Amygdala (tissue), 56 donors: Measurements from ENCODE around the gene PAX2.
A peak's percentile ranks its signal among the peaks of the same experiment; 100 is the strongest.

Experiments used
- DNase-seq, 56 donors: peaks; one replicate each; lab custom pipeline; 2025; lab: John Stamatoyannopoulos, UW

The PAX2 gene

DNA sequence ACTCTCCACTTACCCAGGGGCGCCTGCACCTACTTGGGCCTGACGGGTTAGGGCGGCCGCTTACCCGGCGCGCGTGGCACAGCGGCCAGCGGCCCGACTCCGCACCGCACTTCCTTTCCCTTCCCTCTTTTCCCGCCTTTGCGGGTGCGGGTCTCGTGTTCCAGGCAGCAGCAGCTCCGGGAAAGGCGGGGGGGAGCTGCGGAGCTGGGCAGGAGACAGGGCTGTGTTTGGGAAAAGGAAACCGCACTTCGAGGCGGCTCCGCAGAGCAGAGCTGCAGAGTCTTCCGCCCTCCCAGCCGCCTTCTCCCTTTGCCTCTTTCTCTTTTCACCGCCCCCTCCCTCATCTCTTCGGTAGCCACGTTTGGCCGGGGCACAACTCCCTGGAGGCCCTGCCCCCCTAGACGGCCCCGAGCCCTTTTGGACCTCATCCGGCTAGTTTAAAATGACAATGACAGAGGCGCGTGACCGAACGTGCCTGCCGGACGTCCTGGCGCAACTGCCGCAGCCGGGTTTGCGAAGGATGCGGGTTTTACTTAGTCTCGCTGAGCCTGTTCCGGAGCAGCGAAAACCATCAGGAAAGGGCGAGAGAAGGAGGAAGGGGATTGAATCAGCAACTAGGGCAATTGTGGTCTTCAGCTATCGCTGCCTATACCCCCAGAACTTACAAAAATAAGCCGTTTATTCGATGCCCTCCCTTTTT is 7.9 kb upstream of the PAX2 start:
- no peak for DNase-seq

GRCh38 chr10:100738055-100738827 is 7.1 kb upstream of the PAX2 start:
- DNase-seq, result no peak

- DNase-seq, result no peak
Measured at GRCh38 chr10:100739517-100740368, 5.6 kb upstream of the PAX2 start.

DNA sequence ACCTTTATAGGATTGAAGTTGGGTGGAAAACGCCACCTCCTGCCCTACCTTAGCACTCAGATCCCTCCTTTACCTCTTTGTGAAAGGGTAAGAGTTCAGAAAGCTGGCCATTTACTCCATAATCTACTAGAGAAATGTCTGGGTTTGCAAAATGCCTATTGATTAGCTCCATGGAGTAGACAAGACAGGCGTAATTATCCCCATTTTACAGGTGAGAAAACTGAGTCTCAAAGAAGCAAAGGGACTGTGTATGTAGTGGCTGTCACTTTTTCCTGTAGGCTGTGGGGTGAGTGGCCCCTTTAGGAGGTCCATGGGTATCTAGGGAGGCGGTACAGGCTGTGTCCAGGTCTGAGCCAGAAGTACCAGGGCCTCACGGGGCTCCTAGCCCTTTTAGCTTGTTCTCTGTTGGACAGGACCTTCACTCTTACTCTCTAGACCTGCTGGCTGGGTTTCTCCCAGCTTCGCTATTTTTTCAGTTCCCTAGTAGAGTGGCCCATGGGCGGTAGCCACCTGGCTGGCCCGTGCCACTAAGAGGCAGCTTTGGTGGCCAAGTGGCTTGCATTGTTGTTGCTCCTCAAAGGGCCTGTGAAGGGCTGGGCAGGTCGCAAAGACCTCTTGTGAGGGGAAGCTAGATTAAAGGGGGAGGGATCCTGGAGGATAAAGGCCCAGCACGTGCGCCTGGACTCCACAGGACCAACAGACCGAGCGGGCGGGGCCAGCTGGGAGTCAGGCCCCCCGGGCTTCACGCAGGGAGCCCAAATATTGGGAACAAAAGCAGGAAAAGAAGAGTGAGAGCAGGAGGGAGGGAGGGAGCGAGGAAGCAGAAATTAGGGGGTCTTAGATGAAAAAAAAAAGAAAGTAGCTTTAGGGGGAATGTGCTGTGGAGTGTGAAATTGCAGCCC is 4.7 kb upstream of the PAX2 start:
- no peak for DNase-seq

GRCh38 chr10:100741378-100742075 is 3.9 kb upstream of the PAX2 start:
- DNase-seq, result no peak

DNA sequence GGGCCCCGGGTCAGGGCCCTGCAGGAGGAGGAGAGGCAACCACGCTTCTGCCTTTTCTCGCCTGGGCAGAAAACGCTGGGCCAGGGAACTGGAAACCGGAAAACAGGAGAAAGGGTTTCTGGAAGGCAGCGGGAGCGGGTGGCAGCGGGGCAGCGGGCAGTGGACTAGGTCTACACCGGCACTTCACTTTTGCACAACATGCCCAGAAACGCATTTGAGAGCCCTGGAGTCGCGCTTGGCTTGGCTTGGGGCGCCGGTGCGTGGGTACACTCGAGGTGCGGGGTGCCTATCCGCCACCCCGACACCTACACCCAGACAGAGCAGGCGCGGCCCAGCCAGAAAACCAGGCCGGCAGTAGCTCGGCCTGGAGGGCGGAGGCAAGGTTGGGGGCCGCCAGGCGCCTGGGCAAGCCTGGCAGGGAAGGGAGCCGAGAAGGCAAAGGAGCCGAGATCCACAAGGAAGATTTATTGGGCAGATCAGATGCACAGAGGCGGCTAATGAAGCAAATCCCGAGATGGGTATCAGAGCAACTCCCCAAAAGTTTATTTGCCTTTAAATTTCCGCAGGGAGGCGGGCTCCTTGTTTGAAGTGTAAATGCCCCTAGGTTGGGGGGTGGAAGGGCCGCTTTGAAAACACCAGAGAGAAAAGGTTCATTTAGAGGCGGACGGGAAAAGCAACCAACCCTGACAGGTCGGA is 3.2 kb upstream of the PAX2 start:
- no peak for DNase-seq

DNA sequence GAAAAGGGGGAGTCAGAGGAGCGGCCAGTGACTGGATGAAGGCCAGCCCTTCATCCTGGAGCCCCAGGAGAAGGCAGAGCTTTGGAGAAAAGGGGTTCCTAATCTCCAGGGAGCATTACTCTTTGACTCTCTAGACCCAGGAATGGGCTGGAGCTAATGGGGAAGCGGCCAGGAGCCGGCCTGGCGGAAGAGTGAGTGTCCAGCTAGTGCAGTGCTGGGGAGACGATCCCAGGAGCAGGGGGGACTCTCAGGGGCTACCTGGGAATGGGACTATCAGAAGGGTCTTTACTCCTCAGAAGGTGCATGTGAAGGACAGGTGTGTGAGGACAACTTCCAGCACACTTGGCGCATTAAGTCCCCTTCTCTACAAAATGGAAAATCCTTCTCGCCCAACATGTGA is 2.4 kb upstream of the PAX2 start:
- DNase-seq, result no peak

GRCh38 chr10:100743626-100744135 is 1.7 kb upstream of the PAX2 start:
- peak in 24 of 56 donors; percentile 1 to 54 (median 13) for DNase-seq

DNA sequence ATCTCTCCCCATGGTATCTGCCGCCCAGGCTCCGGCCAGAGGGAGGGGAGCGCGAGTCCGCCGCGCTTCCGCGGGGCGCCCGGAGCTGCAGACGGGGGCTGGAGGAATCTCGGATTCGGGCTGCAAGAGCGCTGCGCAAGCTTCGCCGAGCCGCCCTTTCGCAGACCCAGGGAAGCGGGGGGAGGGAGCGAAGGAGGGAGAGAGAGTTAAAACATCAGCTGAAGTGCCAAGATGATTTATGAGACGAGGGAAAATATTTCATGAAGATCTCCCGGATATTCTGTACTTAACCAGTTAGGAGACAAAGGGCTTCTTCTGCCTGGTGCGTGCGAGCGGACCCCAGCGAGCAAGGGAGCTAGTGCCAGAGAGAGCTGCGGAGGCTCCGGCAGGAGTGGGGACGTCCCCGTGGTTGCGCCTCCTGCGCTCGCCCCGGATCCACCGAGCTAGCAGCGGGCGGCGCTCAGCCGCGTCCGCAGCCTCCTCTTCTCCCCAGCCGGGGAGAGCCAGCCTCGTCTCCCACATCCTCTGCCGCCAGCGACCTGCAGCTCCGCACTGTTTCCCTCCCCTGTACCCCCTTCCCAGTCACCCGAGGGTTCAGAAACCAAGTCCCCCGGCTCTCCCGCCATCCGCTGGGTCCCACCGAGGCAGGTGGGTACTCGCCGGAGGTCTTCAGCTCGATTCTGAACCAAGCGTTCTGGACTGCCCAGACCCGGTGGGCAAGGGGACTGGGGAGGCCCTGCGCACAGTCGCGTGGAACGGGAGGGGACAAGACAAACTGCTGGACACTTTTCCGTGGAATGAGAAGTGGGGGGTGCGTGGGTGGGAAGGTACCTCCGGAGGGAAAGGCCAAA is 1.0 kb upstream of the PAX2 start:
- no peak for DNase-seq

DNA sequence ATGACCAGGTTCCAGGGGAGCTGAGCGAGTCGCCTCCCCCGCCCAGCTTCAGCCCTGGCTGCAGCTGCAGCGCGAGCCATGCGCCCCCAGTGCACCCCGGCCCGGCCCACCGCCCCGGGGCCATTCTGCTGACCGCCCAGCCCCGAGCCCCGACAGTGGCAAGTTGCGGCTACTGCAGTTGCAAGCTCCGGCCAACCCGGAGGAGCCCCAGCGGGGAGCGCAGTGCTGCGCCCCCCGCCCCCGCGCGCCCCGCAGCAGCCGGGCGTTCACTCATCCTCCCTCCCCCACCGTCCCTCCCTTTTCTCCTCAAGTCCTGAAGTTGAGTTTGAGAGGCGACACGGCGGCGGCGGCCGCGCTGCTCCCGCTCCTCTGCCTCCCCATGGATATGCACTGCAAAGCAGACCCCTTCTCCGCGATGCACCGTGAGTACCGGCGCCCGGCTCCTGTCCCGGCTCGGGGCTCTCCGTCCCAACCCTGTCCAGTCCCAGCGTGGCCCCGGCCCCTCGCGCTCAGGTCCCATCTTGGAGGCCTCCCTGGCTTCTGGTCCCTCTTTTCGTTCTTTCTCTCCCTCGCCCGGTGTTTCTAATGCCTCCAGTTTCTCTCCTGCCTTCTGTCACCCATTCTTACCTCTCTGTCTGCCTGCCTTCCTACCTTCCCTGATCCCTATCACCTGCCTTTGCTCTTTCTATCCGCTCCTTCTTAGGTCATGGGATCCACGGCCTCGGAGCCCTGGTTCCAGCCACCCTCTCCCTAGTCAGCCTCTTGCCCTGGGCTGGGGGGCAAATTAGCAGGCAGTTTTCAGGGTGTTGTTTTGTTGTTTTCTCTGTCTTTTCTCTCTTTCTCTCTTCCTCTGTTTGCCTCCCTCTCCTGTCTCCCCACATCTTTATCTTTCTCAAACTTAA is 751 bp downstream of the PAX2 start:
- no peak for DNase-seq

GRCh38 chr10:100746784-100747455 is 1.5 kb downstream of the PAX2 start:
- no peak for DNase-seq

DNA sequence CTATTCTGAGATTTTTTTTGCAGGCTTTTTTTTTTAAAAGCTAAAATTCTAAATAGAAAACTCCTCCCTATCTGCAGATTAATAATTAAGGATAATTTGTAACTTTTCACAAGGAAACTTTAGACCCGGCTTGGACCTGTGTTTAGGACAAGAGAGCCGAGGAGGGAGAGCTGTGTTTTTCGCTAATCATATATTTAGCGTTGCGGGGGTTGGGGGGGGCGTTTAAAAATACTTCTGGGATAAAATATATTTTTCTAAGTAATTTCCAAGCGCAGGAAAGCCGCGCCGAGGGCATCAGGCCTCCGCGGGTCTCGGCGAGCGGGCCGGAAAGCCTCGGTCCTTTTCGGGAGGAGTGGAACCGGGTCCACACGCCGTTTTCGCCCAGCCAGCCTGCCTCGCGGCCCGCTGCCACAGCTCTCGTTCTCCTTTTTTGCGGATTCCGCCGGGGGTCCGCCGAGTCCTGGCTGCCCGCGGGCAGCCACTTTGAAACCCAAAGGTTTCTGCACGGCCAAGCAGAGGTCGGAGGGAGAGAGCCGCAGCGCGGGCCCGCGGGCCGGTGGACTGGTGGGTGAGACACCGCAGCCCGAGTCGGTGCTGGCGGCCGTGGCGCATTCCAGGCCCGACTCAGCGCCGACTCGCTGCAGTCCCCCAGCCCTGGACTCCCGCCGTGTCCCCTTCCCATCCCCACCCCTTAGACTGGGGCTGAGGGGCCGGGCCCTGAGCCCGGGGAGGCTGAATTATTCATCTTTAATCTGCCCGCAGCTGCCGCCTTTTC is 2.3 kb downstream of the PAX2 start:
- no peak for DNase-seq

DNA sequence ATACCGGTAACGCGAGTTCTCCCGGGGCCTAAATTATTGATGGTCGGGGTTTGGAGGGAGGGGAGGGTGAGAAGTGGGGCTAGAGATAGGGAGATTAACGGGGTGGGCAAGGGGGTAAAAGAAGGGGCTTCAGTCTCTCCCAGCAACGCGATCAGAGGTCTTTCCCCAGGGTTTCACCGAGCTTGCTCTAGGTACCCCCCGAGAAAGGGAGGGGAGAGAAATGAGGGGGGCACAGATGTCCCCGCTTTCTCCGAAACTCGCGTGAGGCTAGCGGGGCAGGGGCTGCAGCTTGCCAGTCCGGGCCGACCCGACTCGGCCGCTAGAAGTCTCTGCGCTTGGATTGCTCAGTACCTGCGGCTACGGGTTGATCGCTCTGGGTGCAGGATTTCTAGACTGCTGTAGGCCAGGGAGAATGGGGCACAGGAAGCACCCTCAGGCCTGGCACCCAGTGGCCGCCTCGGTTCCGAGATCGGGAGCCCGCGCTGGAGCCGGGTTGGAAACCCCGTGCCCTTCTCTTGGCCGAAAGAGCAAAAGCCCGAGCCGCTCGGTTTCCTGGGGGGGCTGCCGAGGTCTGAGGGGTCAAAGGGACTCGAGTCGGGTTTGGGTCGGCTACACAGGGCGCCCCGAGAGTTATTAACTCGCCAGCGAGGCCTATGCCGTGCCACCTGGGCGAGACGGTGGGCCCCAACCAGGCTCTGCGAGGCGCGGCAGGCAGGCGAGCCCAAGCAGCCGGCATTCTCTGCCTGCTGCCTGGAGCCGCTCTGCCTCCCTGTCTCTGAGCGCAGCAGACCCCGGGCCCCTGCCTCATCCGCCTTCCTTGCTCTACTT is 3.1 kb downstream of the PAX2 start:
- no peak for DNase-seq

- DNase-seq, result no peak
Measured at GRCh38 chr10:100749059-100749308, 3.6 kb downstream of the PAX2 start.
